ENCODE data around the gene TRAIP.

Gene TRAIP

DNA sequence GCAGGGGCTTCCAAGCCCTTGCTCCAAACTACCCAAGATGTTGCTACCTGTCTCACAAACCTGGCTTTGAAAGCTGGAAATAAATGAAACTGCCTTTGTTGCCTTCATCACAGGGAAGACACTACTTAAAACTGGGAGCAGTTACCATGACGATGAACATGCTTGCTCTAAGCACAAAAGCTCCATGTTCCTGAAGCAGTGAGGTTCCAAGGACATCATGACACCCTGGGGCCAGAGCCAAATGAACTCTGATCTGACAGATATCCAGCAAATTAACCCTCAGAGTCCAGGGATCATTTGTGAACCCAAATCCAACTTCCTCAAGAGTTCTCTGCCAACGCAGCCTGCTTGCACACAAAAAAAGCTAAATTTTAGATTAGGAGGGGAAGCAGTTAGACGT lies 10.7 kb downstream of the TRAIP start:
- Histone ChIP-seq H3K4me2 (ENCODE audit: low read length) (no peak overlapping the region), H3K4me3 (ENCODE audit: low read length) (no peak overlapping the region), H3K79me2 (ENCODE audit: low read length) (no peaks in the 10 kb centered on the region), H3K36me3 (replicated peaks; ENCODE audit: low read depth, low read length) (peaks cover 49% of the 10 kb centered on the region), H4K20me1 (ENCODE audit: insufficient read depth, low read length) (no peaks in the 10 kb centered on the region), H2AFZ (ENCODE audit: low read depth, low read length) (no peak overlapping the region), H3K27me3 (ENCODE audit: low read depth, low read length) (no peaks in the 10 kb centered on the region), H3K4me1 (ENCODE audit: low read length) (no peaks in the 10 kb centered on the region), H3K9me3 (ENCODE audit: insufficient read depth, low read length) (no peaks in the 10 kb centered on the region), H3K27ac (ENCODE audit: low read length) (no peak overlapping the region), H3K9ac (ENCODE audit: low read length) (no peak overlapping the region)
- TF ChIP-seq EZH2phosphoT487 (IDR thresholded peaks at IDR 0.05; ENCODE audit: low read depth), result no peak

DNA sequence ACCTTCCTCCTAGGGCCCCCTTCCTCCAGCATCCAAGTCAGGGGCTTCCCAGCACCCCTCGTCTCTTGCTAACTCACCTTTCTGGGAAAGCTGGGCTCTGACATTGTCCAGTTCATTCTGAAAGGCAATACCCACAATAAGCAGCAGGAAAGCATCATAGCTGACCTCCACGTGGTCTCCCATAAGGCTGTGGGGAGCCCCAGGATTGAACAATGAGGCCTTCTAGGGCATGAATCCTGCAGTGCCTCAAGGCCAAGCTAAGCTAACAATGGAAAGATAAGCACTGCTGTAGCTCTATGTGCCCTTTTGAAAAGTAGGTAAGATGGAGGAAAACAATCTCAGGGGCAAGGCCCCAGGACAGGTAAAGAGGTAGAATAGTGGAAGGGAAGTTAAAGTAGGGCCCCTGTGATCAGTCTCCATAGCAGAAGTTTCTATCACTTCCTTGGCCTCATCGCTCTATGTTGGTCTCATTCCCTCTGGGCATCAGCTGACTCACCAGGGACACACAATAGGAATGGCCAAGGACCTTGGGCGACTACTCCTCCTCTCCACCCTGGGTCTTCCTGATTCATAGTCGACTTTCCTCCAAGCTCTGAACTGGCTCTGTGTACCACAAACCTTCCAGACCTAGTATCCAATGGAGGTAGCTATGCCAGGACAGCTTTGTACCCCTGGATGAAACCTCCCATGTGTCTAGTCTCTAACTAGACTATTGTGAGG lies 11.7 kb downstream of the TRAIP start:
- no peaks in the 10 kb centered on the region for H3K9me3 ChIP-seq (ENCODE audit: insufficient read depth, low read length)
- H4K20me1 ChIP-seq (ENCODE audit: insufficient read depth, low read length), result no peaks in the 10 kb centered on the region
- TF ChIP-seq, protein P1, sequence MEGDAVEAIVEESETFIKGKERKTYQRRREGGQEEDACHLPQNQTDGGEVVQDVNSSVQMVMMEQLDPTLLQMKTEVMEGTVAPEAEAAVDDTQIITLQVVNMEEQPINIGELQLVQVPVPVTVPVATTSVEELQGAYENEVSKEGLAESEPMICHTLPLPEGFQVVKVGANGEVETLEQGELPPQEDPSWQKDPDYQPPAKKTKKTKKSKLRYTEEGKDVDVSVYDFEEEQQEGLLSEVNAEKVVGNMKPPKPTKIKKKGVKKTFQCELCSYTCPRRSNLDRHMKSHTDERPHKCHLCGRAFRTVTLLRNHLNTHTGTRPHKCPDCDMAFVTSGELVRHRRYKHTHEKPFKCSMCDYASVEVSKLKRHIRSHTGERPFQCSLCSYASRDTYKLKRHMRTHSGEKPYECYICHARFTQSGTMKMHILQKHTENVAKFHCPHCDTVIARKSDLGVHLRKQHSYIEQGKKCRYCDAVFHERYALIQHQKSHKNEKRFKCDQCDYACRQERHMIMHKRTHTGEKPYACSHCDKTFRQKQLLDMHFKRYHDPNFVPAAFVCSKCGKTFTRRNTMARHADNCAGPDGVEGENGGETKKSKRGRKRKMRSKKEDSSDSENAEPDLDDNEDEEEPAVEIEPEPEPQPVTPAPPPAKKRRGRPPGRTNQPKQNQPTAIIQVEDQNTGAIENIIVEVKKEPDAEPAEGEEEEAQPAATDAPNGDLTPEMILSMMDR (IDR thresholded peaks at IDR 0.05; ENCODE audit: low read depth, low read length), result no peak
- no peak for TF ChIP-seq EZH2phosphoT487 (IDR thresholded peaks at IDR 0.05; ENCODE audit: low read depth)
- no peaks in the 10 kb centered on the region for H3K79me2 ChIP-seq (ENCODE audit: low read length)
- no peak overlapping the region for H3K4me2 ChIP-seq (ENCODE audit: low read length)
- H2AFZ ChIP-seq (ENCODE audit: low read depth, low read length), result no peak overlapping the region
- H3K27ac ChIP-seq (ENCODE audit: low read length), result no peak overlapping the region
- H3K9ac ChIP-seq (ENCODE audit: low read length), result no peak overlapping the region
- H3K36me3 ChIP-seq (replicated peaks; ENCODE audit: low read depth, low read length), result peaks cover 51% of the 10 kb centered on the region
- H3K4me1 ChIP-seq (ENCODE audit: low read length), result no peaks in the 10 kb centered on the region
- H3K27me3 ChIP-seq (ENCODE audit: low read depth, low read length), result no peaks in the 10 kb centered on the region
- H3K4me3 ChIP-seq (ENCODE audit: low read length), result no peak overlapping the region

DNA sequence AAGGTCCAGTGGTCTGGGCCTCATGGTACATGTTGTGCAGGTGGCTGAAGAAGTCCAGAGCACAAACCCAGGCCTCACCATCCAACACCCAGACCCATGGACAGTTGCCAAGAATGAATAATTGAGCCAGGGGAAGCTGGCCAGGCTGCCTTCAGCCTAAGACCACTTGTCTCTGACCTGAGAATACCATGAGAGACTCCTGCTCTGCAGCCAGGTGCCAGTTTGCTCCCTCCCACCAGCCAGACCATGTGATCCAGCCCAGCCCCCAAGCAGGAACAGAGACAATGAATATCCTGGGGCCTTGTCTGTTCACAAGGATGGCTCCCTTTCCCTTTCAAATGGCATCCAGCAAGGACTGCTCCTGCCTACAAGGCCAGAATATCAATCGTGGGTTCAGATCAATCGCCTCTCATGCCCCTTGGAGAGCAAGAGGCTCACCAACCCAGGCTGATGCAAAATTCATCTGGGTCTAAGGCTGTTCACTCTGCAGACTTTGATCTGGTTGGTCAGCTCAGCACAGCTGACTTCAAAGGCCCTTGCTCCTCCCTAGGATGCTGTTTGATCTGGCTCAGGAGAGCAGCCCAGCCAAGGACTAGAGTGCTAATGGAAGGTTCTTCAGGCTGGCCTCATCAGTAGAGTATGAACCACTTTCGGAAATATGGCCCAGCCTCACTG lies 13.4 kb downstream of the TRAIP start:
- Histone ChIP-seq H3K9me3 (ENCODE audit: insufficient read depth, low read length) (no peaks in the 10 kb centered on the region), H3K9ac (ENCODE audit: low read length) (no peak overlapping the region), H3K4me2 (ENCODE audit: low read length) (no peak overlapping the region), H2AFZ (ENCODE audit: low read depth, low read length) (no peak overlapping the region), H3K27me3 (ENCODE audit: low read depth, low read length) (no peaks in the 10 kb centered on the region), H3K4me1 (ENCODE audit: low read length) (no peaks in the 10 kb centered on the region), H3K27ac (ENCODE audit: low read length) (no peak overlapping the region), H3K36me3 (replicated peaks; ENCODE audit: low read depth, low read length) (peaks cover 54% of the 10 kb centered on the region), H3K79me2 (ENCODE audit: low read length) (no peaks in the 10 kb centered on the region), H4K20me1 (ENCODE audit: insufficient read depth, low read length) (no peaks in the 10 kb centered on the region), H3K4me3 (ENCODE audit: low read length) (no peak overlapping the region)
- no peak for TF ChIP-seq EZH2phosphoT487 (IDR thresholded peaks at IDR 0.05; ENCODE audit: low read depth)
- TF ChIP-seq, protein P1 (IDR thresholded peaks at IDR 0.05; ENCODE audit: low read depth, low read length), result no peak

DNA sequence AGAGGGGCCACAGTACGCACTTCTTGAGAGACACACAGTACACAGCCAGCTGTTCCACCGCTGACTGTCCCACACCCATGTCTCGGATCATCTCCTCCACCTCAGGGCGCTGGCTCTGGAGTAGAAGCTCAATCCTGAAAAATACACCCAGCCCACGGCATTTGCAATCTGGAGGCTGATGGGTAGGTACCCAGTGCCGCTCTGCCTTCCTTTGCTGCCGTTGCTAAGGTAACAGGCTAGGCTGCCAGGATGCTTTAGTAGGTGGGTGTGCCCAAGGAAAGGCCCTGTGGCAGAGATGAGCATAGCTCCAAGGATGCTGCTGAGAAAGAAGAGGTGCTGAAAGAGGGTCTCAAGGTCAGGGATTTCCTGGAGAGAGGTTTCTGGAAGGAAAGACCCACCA lies 14.6 kb downstream of the TRAIP start:
- Histone ChIP-seq H3K4me2 (ENCODE audit: low read length) (no peak overlapping the region), H3K79me2 (ENCODE audit: low read length) (no peaks in the 10 kb centered on the region), H4K20me1 (ENCODE audit: insufficient read depth, low read length) (no peaks in the 10 kb centered on the region), H3K27me3 (ENCODE audit: low read depth, low read length) (no peaks in the 10 kb centered on the region), H2AFZ (ENCODE audit: low read depth, low read length) (no peak overlapping the region), H3K9ac (ENCODE audit: low read length) (no peak overlapping the region), H3K27ac (ENCODE audit: low read length) (no peak overlapping the region), H3K9me3 (ENCODE audit: insufficient read depth, low read length) (no peaks in the 10 kb centered on the region), H3K36me3 (replicated peaks; ENCODE audit: low read depth, low read length) (peaks cover 53% of the 10 kb centered on the region), H3K4me1 (ENCODE audit: low read length) (no peaks in the 10 kb centered on the region), H3K4me3 (ENCODE audit: low read length) (no peak overlapping the region)
- TF ChIP-seq EZH2phosphoT487 (IDR thresholded peaks at IDR 0.05; ENCODE audit: low read depth), result no peak
- TF ChIP-seq, protein P1 (IDR thresholded peaks at IDR 0.05; ENCODE audit: low read depth, low read length), result no peak
